Activated naive CD4-positive, alpha-beta T cell treated with anti-CD3 and anti-CD28 coated beads for 36 hours (primary cell): ENCODE measurements around the gene TMEM126A. TPM values are rescaled to one million over a fixed set of nuclear protein-coding genes. Genes with fewer than 3 reads are reported as not detected.
"Not testable (repeated sequence)": the region's sequence is repeated elsewhere in the genome, so short reads cannot be mapped to it uniquely, and the experiment has no call there.

Experiments used
- CTCF ChIA-PET: fragments of 350-600 bp; sonication (Branson Sonifier 250); formaldehyde crosslinking; loops from one replicate; lab custom pipeline; 2021; ENCODE audit warnings: antibody characterized with exemption; lab: Charles Lee
- DNase-seq: peaks from one replicate; pipeline ENCODE4 v3.0.0-alpha.2; 2020
- H3K27ac Mint-ChIP-seq: one replicate; pipeline ENCODE4 v1.8.0; 2021; ENCODE audit warnings: mild to moderate bottlenecking, mixed read lengths
- H3K27me3 Mint-ChIP-seq: one replicate; pipeline ENCODE4 v1.8.0; 2021; ENCODE audit warnings: low read depth, mixed read lengths
- H3K36me3 Mint-ChIP-seq: one replicate; pipeline ENCODE4 v1.8.0; 2021; ENCODE audit warnings: low read depth, mixed read lengths
- H3K4me1 Mint-ChIP-seq: one replicate; pipeline ENCODE4 v1.8.0; 2021; ENCODE audit warnings: low read depth, mixed read lengths
- H3K4me3 Mint-ChIP-seq: one replicate; pipeline ENCODE4 v1.8.0; 2021; ENCODE audit warnings: mild to moderate bottlenecking, moderate library complexity, mixed read lengths
- H3K9me3 Mint-ChIP-seq: one replicate; pipeline ENCODE4 v1.8.0; 2021; ENCODE audit warnings: mixed read lengths
- intact Hi-C: fragments of 100-400 bp; cut with micrococcal nuclease; formaldehyde crosslinking; loops from one replicate; pipeline ENCODE4 v1.15.1; 2023
- total RNA-seq, 2 experiments: library from RNA; stranded (reverse); gene quantifications; one replicate each; pipeline ENCODE4 v1.2.3, GENCODE V29; 2021

The TMEM126A gene
- total RNA-seq, 2 experiments from 2014 or later: 47.5 to 56.2 TPM

DNA sequence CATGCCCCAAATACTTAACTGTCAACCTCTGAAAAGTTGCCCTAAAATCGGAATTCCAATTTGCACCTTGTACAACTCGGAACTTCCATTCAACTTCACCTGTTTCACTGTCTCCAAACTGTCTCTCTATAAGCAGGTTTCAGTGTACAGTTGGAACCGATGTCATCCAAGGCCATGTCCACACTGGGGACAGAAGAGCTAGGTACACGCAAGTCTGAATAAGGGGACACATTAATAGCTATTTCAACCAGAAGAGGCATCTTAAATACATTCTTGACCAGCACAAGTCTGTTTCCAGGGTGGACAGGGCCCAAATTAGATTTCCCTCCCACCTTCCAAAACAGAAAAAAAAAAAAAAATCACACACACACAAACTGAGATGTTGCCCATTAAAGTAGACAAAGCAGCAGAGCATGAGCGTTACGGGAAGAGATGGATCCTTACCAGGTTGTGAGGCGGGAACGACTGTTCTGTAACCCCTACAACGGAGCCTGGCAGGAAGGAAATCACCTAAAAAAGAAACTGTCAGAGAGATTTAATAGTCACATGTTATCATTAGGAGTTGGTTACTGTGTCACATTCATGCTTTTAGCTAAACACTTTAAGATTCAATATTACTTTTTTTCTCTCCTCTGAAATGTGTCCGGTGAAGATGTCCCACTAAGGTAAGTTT lies 15.4 kb downstream of the TMEM126A start:
- Mint-ChIP-seq H3K36me3 (peaks cover 49% of the 10 kb centered on the region), H3K27me3 (no peaks in the 10 kb centered on the region), H3K9me3 (no peaks in the 10 kb centered on the region), H3K4me1 (peaks cover 37% of the 10 kb centered on the region), H3K27ac (peak overlapping the region; percentile 96), H3K4me3 (peak overlapping the region; percentile 98)
- intact Hi-C loops: no loop called here
- CTCF ChIA-PET: interaction anchor here (0.6 to 1.9 kb wide), 6 partner anchors 10 to 452 kb away, joined by 3 to 5 read pairs (median 4); partner anchors contain the start of gene CCDC83
- DNase-seq: peak; percentile 45

DNA sequence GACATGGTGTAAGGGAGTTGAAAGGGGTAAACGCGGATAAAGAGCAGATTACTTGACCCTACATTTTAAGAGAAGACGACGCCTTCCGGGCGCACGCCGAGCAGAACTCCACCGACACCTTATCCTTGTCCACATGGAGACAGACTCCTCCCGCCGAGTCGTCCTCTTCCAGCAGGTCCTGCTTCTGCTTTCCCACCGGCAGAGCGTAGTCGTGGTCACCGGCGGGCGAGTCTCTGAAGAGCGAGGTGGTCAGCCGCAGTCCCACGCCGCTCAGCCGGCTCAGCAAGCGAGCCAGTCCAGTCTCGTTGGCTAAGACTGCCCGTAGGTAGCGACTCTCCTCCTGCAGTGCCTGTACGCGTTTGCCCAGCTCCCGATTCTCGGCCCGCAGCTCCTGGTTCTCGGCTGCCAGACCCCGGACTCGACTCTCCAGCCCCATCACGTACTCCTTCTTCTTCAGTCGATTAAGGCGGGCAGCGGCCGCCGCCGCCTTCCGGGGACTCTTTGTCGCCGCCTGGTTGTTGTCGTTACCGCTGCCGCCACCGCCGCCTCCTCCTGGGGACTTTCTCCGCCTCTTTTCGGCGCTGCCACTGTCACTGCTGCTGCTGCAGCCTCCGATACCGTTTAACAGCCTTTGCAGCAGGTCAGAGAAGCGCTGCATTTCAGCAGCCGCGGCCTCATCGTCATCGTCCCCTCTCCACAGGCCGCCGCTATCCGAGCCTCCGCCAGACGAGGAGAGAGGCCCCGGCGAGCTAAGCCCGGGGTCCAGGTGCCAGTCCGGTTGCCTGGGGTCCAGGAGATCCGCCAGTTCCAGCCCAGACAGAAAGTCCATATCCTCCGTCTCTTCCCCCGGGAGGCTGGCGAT lies 16.2 kb downstream of the TMEM126A start:
- Mint-ChIP-seq H3K9me3 (no peaks in the 10 kb centered on the region), H3K27ac (peak overlapping the region; percentile 96), H3K27me3 (no peaks in the 10 kb centered on the region), H3K4me1 (peaks cover 31% of the 10 kb centered on the region), H3K4me3 (peak overlapping the region; percentile 98), H3K36me3 (peaks cover 44% of the 10 kb centered on the region)
- CTCF ChIA-PET: interaction anchor here (0.6 to 1.9 kb wide), 8 partner anchors 11 to 452 kb away, joined by 3 to 5 read pairs (median 4); partner anchors contain the start of gene CCDC83
- intact Hi-C loops: loop anchor here (1.0 to 2.0 kb wide), 5 partner anchors 17 to 623 kb away; partner anchors contain the start of genes TMEM126A and TMEM126B
- DNase-seq: peak; percentile 92

DNA sequence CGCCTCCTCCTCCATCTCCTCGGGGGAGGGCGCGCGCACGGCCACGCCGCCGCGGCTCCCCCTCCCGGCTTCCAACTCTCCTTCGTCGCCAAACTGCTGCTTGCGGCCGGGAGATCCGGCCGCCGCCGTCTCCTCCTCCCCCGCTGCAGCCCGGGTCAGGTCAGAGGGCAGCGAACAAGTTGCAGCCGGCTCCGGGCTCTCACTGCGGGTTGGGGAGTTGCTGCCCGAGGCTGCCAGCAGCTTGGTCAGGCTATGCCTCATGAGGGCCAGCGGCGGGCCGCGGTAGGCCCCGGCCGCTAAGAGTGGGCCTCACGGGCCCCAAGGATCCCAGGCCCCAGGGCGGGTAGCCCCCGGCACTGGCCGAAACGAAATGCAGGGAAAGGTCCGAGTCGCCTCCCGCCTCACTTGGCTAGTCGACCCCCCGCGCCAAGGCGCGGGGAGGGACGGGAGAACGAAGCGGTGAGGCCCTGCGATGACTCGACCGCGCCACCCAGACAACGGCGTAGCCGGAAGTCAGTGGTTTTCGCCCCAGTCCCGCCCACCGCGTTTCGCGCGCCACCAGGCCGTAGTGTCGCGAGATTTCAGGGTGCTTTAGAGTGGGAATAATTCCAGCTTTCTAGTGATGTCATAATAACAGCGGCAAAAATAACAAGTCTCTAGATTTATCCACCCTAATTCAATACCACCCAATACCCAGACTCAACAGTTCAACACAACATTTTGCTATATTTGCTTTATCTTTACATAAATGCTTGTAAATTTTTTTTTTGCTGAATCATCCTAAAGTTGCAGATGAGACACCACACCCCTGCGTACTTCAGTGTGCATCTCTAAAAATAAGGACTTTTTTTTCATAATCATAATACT lies 17.1 kb downstream of the TMEM126A start, which contains the start of gene CREBZF:
Gene CREBZF, minus strand, starts transcription at position 515 of the 867 bp plus-strand sequence. Its CDS starts 254 bp downstream, at position 261.
- intact Hi-C loops: loop anchor here (1.0 to 2.0 kb wide), 15 partner anchors 17 to 1141 kb away; partner anchors contain the start of genes HIKESHI, PICALM, SYTL2 and TMEM126A
- no peaks in the 10 kb centered on the region for H3K9me3 Mint-ChIP-seq
- DNase-seq: peak; percentile 98
- H3K27ac Mint-ChIP-seq: peak within 1 kb of the TSS; percentile 96
- peaks cover 39% of the 10 kb centered on the region for H3K36me3 Mint-ChIP-seq
- CTCF ChIA-PET: interaction anchor here (0.6 to 1.9 kb wide), 4 partner anchors 35 to 151 kb away, joined by 3 to 4 read pairs (median 3); no protein-coding TSS in a partner anchor
- peak within 1 kb of the TSS; percentile 98 for H3K4me3 Mint-ChIP-seq
- no peaks in the 10 kb centered on the region for H3K27me3 Mint-ChIP-seq
- peaks cover 23% of the 10 kb centered on the region for H3K4me1 Mint-ChIP-seq

DNA sequence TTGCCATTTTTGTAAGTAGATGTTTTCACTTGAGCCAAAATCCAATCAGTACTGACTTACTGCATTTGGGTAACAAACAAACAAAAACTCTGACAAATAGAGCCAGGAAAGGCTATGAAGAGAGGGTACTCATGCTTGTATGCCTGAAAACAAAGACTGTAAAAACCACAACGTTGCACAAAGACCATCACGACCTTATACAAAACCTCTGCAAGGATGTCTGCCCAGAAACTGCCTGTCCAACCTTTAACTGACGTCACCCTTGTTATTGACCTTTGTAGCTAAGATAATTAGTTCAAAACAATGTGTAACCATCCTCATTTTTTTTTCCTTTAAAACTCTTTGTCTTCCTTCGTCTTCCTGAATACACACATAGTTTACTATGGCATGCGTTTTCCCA lies 18.0 kb downstream of the TMEM126A start:
- no peaks in the 10 kb centered on the region for H3K27me3 Mint-ChIP-seq
- H3K4me1 Mint-ChIP-seq: peaks cover 14% of the 10 kb centered on the region
- H3K4me3 Mint-ChIP-seq: no peak overlapping the region
- H3K27ac Mint-ChIP-seq: peak overlapping the region; percentile 96
- DNase-seq: no peak
- CTCF ChIA-PET: no interaction called here
- intact Hi-C loops: loop anchor here (1.0 to 2.0 kb wide), 11 partner anchors 17 to 1141 kb away; partner anchors contain the start of genes HIKESHI, PICALM and SYTL2
- H3K36me3 Mint-ChIP-seq: peaks cover 31% of the 10 kb centered on the region
- no peaks in the 10 kb centered on the region for H3K9me3 Mint-ChIP-seq

DNA sequence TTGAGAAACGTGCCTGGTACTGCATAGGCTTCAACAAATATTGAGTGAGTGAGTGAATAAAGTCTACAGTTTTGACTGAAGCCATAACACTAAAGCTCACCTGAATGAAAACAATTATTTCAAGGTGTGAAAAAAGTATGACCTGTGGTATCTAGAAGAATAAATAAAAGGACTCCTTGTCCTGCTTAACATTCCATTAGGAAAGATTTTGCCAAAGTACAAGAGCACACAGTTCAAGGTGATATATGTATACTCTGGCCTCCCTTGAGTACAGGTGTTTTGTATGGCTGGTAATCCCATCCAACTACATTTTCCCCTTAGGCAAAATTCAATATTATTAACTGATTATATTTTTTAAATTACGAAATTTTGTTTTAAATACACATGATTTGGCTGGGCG lies 18.9 kb downstream of the TMEM126A start:
- Mint-ChIP-seq H3K4me1 (peaks cover 6% of the 10 kb centered on the region), H3K36me3 (peaks cover 23% of the 10 kb centered on the region), H3K27me3 (no peaks in the 10 kb centered on the region), H3K4me3 (no peak overlapping the region), H3K9me3 (no peaks in the 10 kb centered on the region), H3K27ac (no peak overlapping the region)
- DNase-seq: no peak
- CTCF ChIA-PET: no interaction called here
- intact Hi-C loops: no loop called here

DNA sequence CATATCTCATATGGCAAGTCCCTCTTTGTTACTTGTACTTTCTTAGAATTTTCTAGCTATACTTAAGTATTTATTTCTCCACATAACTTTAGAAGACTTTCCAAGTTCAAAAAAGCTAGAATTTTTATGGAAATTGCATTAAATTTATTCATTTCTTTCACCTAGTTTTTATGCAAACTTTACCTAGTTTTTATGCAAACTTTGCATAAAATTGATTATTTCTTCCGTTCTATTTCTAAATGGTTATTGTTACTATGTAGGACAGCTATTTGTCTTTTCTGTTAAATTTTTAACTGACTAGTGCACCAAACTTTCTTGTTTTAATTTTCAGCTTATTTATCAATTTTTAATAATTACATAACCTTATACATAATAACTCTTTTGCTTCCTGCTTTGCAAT lies 20.4 kb downstream of the TMEM126A start:
- intact Hi-C loops: no loop called here
- Mint-ChIP-seq H3K27ac (no peak overlapping the region), H3K4me1 (peaks cover 6% of the 10 kb centered on the region), H3K27me3 (no peaks in the 10 kb centered on the region), H3K4me3 (no peak overlapping the region), H3K36me3 (peaks cover 13% of the 10 kb centered on the region), H3K9me3 (no peaks in the 10 kb centered on the region)
- no peak for DNase-seq
- CTCF ChIA-PET: no interaction called here

DNA sequence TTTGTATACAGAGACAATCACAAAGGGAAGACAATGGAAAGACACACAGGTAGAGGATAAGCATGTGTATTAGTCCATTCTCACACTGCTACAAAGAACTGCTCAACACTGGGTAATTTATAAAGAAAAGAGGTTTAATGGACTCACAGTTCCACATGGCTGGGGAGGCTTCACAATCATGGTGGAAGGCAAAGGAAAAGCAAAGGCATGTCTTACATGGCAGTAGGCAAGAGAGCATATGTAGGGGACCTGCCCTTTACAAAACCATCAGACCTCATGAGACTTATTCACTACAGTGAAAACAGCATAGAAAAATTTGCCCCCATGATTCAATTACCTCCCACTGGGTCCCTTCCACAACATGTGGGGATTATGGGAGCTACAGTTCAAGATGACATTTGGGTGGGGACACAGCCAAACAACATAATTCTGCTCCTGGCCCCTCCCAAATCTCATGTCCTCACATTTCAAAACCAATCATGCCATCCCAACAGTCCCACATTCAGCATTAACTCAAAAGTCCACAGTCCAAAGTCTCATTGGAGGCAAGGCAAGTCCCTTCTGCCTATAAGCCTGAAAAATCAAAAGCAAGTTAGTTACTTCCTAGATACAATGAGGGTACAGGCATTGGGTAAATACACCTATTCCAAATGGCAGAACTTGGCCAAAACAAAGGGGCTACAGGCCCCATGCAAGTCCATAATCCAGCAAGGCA lies 23.3 kb downstream of the TMEM126A start:
- intact Hi-C loops, H3K9me3 Mint-ChIP-seq, H3K27ac Mint-ChIP-seq, H3K4me1 Mint-ChIP-seq, H3K4me3 Mint-ChIP-seq, H3K27me3 Mint-ChIP-seq, DNase-seq, H3K36me3 Mint-ChIP-seq: not testable (repeated sequence)
- CTCF ChIA-PET: interaction anchor here (1.5 kb wide), 1 partner anchor 10 kb away, joined by 4 read pairs; no protein-coding TSS in a partner anchor

DNA sequence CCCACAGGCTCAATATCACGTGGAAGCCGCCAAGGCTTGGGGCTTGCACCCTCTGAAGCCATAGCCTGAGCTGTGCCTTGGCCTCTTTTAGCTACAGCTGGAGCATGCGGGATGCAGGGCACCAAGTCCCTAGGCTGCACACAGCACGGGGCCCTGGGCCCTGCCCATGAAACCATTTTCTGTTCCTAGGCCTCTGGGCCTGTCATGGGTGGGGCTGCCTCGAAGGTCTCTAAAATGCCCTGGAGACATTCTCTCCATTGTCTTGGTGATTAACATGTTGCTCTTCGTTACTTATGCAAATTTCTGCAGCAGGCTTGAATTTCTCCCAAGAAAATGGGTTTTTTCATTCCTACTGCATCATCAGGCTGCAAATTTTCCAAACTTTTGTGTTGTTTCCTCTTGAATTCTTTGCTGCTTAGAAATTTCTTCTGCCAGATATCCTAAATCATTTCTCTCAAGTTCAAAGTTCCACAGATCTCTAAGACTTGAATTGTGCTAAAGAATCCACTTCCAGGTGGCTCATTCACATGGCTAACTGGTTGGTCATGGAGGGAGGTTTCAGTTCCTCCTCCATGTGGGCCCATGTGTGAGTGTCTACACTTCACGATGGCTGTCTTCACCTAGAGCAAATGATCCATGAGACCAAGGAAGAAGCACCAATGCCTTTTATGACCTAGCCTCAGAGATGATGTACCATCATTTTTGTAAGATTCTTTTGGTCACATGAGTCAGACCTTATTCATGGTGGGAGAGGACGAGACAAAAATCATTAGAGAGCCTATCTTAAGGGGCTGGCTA lies 24.5 kb downstream of the TMEM126A start:
- no peaks in the 10 kb centered on the region for H3K9me3 Mint-ChIP-seq
- no peak overlapping the region for H3K27ac Mint-ChIP-seq
- intact Hi-C loops: no loop called here
- H3K27me3 Mint-ChIP-seq: no peaks in the 10 kb centered on the region
- H3K4me1 Mint-ChIP-seq: no peaks in the 10 kb centered on the region
- DNase-seq: no peak
- no peak overlapping the region for H3K4me3 Mint-ChIP-seq
- no peaks in the 10 kb centered on the region for H3K36me3 Mint-ChIP-seq
- CTCF ChIA-PET: interaction anchor here (0.9 to 1.5 kb wide), 2 partner anchors 9 to 12 kb away, joined by 4 to 5 read pairs; no protein-coding TSS in a partner anchor

DNA sequence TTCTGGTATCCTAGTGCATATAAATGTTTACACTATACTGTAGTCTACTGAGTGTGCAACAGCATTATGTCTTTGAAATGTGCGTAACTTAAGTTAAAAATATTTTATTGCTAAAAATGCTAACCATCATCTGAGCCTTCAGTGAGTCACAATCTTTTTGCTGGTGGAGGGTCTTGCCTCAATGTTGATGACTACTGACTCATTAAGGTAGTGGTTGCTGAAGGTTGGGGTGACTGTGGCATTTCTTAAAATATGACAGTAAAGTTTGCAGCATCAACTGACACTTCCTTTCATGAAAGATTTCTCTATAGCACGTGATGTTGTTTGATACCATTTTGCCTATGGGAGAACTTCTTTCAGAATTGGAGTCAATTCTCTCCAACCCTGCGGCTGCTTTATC lies 25.6 kb downstream of the TMEM126A start:
- intact Hi-C loops: no loop called here
- Mint-ChIP-seq H3K4me1 (no peaks in the 10 kb centered on the region), H3K4me3 (no peak overlapping the region), H3K27ac (no peak overlapping the region), H3K9me3 (no peaks in the 10 kb centered on the region), H3K36me3 (no peaks in the 10 kb centered on the region), H3K27me3 (no peaks in the 10 kb centered on the region)
- CTCF ChIA-PET: interaction anchor here (0.9 kb wide), 1 partner anchor 11 kb away, joined by 5 read pairs; no protein-coding TSS in a partner anchor
- no peak for DNase-seq

DNA sequence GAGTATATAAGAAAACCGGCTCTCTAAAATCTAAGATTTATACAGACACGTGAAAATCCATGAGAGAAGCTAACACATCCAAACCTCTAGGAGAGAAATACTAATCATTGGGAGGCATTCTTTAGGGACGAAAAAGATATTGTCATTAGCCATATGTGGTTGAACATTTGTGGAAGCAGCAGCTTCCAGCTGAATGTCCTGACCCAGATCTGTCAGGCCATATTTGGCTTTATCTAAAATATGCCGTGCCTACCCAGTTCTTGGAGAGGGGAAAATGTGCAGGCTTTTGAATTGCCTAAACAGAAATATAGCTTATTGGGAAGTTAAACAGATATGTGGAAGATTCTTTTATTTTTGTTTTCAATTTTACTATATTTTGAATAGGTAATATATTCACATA lies 31.8 kb downstream of the TMEM126A start:
- intact Hi-C loops: no loop called here
- CTCF ChIA-PET: interaction anchor here (0.7 to 1.9 kb wide), 3 partner anchors 13 to 32 kb away, joined by 3 to 7 read pairs (median 4); partner anchors contain the start of gene TMEM126A
- no peaks in the 10 kb centered on the region for H3K9me3 Mint-ChIP-seq
- H3K27ac Mint-ChIP-seq: no peak overlapping the region
- peaks cover 12% of the 10 kb centered on the region for H3K4me1 Mint-ChIP-seq
- H3K27me3 Mint-ChIP-seq: no peaks in the 10 kb centered on the region
- no peak for DNase-seq
- H3K36me3 Mint-ChIP-seq: no peaks in the 10 kb centered on the region
- H3K4me3 Mint-ChIP-seq: no peak overlapping the region
